CD4-positive, alpha-beta T cell treated with Interleukin-15 for 4 hours (primary cell): ENCODE data around the gene TULP1.
"Not testable (repeated sequence)": the region's sequence is repeated elsewhere in the genome, so short reads cannot be mapped to it uniquely, and the experiment has no call there.

Experiments used
- DNase-seq: peaks from one replicate; pipeline ENCODE4 v3.0.0-alpha.2; 2020; ENCODE audit warnings: low spot score

Gene TULP1

DNA sequence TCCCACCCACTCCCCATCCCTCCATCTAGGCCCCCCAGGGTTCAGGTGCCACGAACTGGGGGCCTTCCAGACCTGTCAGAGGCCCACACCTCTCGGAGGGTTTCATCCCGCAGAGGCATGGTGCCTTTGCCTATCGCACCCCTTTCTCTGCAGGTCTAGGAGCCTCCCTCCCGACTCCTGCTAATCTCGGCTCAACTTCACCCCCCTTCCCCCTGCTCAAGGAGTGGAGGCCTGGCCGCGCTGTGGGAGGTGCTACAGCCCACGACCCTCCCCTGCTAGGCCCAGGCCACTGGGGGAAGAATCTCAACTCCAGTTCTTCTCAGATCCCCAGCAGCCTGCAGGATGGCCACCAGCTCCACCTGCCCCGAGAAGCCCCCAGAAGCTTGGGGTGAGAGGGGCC is at the start of gene TULP1:
TSS of gene TULP1 (minus strand) at position 157 of the 400 bp plus-strand sequence. CDS start at position 119, 38 bp downstream.
- DNase-seq: no peak

DNA sequence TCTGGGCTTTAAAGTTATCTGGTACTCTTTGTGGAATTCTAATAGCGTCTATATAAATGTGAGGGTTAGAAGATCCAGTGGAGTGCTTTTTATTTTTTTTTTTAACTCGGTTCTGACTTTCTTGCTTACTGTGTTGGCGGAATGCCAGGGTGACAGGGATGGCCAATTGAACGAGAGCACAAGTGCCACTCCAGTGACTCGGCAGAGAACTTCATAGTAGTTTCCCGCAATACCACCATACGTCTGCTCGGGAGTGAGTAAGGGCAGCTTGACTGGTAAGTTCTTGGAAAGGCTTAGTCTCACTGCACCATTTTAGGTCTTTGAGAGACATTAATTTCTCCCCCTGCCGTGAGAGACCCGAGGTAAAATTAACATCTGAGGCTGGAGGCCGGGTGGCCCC is 49.4 kb upstream of the TULP1 start:
- no peak for DNase-seq

DNA sequence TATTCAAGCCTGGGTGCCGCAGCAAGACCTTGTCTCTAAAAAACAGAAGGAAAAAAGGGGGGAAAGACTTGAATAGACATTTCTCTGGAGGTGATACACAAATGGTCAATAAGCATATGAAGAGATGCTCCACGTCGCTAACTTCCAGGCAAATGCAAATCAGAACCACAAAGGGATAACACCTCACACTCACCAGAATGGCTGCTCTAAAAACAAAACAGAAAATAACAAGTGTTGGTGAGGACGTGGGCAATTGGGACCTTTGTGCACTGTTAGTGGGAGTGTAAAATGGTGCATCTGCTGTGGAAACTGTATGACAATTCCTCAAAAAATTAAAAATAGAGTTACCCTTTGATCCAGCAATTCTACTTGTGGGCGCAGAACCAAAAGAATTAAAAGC is 48.4 kb upstream of the TULP1 start:
- DNase-seq: no peak

DNA sequence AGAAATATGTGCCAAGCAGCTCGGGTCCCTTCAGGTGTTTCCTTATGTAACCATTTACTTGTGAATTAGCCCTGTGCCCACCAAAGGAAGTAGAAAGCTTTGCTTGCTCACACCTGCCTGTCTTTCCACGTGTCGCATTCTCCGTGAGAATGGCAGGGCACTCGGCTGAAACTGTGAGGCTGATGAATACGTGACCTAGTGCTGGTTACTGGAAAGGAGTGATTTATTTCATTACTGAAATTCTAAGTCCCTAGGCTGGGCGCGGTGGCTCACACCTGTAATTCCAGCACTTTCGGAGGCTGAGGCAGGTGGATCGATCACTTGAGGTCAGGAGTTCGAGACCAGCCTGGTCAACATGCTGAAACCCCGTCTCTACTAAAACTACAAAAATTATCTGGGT is 45.9 kb upstream of the TULP1 start:
- DNase-seq: no peak

DNA sequence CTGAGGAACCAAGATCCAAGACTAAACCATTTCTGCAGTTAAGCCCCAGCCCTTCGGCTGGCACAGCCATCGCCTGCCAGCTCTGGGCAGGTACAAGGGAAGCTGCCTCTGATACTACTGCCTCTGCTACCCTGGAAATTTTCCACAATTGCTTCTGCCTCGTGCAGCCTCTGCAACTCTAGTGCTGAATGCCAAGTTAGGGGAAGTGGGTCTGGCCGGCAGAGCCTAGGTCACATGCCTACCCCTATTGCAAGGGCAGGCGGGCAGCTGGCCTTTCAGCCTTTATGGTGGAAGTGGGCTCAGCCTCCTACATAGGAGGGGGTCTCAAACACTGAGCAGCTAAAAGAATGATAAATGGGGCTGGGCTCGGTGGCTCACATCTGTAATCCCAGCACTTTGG is 44.5 kb upstream of the TULP1 start:
- no peak for DNase-seq

DNA sequence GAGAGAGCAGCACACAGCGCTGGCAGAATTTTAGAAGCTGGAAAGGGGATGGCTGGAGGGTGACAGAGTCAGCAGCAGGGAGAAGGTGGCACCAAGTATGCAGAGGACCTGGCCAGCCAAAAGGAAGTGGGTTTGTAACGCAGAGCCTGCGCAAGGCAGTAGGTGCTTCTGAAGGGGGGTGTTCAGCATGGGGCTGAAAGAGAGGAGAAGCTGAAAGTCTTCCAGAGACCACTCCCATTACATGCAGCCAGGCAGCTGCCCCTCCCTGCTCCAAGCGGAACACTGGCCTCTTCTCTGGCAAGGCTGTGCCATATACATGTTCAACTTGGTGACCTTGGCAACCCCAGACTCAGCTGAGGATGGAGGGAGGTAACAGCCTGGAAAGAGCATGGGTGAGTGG is 42.1 kb upstream of the TULP1 start:
- no peak for DNase-seq

DNA sequence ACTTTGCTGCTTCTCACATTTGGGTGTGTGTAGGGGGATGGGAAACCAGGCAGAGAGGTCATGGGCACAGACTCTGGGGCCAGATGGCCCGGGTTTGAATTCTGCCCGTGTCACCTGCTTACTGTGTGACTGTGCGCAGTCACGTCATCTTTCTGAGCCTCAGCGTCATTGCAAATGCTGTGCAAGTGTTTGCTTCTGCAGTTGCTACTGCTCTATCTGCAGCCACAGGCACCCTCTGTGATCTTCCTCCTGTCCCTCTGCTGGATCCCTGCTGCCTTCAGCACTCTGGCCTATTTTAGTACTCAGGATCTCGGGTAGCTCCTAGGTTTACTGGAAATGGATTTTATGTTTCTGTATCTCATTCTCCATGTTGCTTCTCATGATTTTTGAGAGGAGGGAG is 40.6 kb upstream of the TULP1 start:
- no peak for DNase-seq

DNA sequence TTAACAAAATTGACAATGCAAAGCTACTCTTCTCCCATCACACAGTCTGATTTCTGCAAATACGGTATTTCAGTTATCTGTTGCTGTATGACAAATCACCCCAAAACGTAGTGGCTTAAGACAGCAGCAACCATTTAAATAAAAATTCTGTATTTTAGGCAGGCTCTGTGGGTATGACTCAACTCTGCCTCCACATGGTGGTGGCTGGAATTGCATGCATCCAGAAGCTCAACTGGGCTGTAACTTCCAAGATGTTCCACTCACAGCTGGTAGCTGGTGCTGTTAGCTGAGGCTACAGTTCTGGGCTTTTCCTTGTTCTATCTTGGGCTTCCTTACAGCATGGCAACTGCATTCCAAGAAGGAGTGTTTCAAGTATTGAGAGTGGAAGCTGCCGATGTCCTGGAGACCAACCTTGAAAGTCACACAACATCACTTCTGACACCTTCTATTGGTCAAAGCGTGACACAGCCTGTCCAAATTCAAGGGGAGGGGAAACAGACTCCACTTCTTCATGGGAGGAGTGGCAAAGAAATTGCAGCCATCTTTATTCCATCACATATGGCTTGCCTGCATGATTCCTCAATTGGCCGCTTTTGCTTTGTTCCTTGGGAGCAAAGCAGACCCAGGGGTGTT is 39.7 kb upstream of the TULP1 start:
- peak; percentile 67 for DNase-seq

DNA sequence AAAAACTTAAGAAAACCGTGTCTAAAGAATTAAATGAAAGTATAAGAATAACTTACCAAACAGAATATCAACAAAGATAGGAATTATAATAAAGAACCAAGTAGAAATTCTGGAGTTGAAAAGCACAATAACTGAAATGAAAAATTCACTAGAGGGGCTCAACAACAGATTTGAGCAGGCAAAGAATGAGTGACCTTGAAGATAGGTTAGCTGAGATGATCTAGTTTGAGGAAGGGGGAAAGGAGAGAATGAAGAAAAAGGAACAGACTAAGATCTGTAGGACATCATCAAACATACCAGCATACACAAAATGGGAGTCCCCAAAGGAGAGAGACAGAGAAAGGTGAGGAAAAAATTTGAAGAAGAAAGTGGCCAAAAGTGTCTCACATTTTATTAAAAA is 37.7 kb upstream of the TULP1 start:
- DNase-seq: no peak

DNA sequence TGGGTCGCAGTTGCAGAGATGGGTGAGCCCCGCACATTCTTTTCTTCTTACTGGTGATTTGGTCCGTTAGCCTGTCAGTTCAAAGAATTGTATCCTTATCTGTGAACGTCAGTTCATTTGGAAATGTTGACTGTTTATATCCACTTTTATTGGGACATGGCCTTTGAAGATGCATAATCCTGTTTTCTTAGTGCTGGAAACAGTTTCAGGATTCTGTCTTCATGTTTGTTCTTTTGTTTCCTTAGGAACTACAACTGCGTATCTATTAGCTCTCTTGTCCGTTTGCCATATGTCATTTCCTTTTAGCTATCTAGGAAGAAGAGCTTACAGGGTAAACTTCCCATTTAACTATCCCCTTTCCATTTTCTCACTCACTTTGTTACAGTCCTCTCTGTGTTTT is 35.0 kb upstream of the TULP1 start:
- no peak for DNase-seq

DNA sequence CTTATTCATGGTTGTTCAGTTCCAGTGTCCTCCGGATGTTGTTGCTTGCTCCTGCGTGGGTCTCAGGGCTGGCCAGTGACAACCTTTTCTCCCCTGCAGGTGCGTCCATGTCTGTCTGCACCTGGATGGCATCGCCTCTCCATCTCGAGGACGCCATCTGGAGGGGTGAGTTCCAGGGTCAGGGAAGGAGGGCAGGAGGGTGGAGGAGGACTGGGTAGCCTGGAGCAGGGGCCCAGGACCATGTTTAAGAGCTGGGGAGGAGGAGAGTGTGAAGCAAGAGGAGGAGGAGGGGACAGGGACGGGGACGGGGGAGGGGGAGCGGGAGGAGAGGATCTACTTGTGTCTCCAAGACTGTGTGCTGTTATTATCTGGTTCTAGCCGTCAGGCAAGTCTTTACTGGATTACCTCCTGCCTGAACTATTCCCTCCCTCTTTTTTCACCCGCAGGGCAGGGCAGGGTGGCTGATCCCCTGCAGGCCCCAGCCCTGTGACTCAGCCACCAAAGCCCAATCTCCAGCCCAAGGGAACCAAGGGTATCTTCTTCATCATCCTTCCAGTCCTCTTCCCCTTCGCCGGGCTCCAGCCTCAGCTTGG is 32.2 kb upstream of the TULP1 start:
- DNase-seq: no peak

DNA sequence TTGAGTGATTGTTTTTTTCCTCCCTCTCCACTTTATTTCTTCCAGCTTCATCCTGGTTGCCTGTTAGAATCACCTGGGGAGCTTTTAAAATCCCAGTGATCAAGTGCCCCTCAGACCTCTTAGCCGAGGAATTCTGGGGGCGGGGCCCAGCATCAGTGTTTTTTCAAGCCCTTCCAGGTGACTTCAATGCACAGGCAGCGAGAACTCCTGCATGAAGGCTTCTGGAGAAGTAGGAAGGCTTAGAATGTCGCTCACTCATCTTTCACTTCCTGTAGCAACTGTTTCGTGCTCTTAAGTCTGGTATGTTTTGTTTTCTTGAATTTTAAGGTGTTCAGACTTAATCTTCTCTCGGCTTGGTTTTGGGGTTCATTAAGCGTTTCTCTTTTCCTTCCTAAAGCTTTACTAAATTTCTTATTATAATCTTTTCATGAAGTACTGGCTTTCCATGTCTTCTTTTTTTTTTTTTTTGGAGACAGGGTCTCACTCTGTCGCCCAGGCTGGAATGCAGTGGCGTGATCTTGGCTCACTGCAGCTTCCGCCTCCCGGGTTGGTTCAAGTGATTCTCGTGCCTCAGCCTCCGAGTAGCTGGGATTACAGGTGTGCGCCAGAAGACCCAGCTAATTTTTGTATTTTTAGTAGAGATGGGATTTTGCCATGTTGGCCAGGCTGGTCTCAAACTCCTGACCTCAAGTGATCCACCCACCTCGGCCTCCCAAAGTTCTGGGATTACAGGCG is 30.9 kb upstream of the TULP1 start:
- no peak for DNase-seq

DNA sequence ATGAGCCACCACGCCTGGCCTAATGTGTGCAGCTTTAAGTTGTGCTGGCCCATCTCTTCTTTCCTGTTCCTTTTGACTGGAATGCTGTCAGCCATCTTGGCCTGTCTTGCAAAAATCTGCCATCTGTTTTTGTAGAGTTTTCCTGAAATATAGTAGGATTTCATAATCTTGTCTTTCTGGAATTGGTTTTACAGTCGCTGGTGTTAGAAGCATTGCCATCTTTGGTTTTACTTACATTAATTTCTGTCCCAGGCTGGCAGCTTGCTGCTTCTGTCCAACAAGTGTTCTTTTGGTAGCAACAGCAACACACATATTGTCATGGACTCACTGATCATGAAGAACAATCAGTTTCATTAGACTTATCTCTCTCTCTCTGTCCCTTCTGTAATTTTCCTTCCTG is 29.1 kb upstream of the TULP1 start:
- DNase-seq: no peak

DNA sequence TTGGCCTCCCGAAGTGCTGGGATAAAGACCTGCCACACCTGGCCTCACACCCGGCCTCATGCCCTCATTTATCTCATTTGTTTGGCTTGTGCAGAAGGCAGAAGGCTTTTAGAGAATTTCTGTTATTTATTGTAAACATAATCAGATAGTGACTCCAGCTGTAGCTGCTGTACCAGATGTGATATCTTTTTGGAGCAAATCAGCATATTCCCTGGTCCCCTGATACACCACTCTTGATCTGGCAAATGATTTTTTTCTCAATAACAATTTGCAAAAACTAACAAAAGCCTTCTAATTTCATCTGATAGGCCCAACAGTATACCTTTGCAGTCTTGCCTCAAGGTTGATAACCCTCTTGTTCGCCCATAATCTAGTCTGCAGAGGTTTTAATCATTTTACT is 26.5 kb upstream of the TULP1 start:
- DNase-seq: no peak

DNA sequence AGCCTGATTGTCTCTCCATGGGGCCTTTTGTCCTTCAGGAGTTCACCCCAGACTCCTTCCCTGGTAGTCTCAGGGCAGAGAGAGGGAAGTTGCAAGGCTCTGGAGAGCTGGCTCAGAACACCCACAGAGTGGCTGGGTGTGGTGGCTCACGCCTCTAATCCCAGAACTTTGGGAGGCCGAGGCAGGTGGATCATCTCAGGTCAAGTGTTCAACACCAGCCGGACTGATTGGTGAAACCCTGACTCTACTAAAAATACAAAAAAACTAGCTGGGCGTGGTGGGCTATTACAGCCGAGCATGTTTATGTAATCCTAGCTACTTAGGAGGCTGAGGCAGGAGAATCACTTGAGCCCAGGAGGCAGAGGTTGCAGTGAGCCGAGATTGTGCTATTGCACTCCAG is 23.2 kb upstream of the TULP1 start:
- DNase-seq: not testable (repeated sequence)

DNA sequence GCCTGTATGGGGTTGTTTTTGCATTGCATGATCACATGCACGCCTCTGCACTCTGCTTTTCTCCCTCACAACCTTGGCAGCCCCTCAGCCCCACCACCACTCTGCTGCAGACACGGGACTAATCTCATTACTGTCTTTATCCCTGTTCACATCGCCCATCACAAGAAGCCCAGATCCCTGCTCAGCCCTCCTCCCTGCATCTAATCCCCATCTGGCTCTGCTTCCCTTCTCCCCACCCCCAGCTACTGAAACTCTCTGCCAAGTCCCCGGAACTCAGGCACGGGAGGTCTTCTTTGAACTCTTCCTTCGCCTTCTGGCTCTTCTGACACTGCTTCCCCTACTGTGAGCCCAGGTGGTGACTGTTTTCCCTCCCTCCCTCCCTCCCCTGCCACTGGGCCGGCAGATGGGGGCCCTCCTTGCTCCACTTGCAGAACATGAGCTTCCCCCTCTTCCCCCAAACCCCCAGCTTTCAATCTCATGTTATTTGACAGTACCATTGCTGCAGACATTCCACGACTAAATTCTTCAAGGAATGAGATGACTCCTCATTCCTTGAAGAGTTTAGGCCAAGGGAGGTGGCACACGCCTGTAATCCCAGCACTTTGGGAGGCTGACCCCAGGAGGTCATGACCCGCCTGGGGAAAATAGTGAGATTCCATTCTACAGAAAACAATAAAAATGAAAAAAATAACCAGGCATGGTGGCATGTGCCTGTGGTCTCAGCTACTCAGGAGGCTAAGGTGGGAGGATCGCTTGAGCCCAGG is 21.9 kb upstream of the TULP1 start:
- DNase-seq: no peak

DNA sequence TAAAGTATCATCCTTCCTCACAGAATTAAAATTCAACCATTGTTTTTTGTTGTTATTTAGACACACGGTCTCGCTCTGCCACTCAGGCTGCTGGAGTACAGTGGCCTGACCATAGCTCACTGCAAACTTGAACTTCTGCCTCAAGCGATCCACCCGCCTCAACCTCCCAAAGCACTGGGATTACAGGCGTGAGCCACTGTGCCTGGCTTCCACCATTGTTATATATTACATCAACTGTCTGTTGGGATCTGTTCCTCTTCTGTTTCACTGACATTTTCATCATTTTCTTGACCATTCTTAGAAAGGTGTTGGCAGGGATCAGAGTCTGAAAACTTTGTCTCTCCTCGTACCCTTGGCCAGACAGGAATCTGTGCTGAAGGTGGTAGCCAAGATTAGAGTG is 21.3 kb upstream of the TULP1 start:
- no peak for DNase-seq

DNA sequence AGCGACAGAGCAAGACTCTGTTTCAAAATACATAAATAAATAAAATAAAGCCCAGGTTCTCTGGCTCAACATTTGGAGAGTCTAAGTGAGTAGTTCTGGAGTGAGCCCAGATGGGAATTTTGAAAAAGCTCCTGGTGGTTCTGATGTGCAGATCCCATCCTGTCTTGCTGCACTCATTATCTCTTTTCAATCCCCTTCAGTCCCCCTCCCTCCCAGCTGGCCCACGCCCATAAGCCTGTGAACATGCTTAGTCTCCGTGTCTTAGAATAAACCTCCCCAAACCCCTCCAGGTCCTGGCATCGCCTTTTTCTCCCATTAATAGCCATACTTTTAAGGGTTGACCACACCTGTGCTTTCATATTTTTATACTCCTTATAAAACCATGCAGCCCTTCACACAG is 19.4 kb upstream of the TULP1 start:
- DNase-seq: no peak

DNA sequence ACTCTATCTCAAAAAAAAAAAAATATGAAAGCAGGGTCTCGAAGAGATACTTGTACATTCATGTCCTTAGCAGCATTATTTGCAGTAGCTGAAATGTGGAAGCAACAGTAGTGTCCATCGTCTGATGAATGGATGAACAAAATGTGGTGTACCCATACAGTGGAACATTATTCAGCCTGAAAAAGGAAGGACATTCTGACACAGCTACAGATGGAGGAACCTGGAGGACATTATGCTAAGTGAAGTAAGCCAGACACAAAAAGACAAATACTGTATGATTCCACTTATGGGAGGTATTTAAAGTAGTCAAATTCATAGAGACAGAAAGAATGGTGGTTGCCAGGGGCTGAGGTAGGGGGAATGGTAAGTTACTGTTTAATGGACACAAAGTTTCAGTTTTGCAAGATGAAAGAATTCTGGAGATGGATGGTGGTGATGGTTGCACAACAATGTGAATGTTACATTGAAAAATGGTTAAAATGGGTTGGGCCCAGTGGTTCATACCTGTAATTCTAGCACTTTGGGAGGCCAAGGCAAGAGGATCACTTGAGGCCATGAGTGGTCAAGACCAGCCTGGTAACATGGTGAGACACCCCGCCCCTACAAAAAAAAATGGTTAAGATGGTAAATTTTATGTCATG is 11.8 kb upstream of the TULP1 start:
- no peak for DNase-seq

DNA sequence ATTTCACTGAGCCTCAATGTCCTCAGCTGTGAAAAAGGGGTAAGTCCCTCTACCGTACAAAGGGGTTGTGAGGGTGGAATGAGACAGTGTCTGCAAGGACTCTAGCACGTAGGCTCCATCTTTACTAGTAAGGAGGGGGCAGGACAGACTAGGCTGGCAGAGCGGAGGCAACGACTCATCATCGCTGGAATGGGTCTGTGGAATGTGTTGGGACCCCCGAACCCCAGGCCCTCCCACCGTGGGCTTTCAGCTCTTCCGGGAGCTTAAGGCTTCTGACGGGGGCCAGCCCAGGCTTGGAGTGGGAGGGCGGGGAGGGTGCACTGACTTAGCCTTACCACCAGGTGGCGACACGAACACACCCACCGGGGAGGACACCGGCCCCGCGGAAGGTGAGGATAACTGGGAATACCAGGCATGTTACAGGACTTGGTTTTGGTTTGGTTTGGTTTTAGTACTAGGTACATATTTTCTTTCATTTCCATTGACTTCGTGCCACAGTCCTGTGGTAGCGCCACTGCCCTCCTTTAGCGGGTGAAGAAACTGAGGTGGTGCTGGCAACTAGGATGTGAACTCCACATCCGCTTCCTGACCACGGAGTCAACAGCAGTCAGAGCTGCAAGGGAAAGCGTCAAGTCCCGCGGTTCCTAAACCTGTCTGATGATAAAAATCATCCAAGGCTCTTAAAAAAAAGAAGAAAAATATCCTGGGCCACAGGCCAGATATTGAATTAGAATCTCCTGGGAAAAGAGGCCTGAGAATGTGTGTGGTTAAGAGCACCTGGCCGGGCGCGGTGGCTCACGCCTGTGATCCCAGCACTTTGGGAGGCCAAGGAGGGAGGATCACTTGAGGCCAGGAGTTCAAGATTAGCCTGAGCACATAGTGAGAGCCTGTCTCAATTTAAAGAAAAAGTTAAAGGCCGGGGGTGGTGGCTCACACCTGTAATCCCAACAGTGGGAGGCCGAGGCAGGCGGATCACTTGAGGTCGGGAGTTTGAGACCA is 10.3 kb upstream of the TULP1 start:
- peak; percentile 71 for DNase-seq

DNA sequence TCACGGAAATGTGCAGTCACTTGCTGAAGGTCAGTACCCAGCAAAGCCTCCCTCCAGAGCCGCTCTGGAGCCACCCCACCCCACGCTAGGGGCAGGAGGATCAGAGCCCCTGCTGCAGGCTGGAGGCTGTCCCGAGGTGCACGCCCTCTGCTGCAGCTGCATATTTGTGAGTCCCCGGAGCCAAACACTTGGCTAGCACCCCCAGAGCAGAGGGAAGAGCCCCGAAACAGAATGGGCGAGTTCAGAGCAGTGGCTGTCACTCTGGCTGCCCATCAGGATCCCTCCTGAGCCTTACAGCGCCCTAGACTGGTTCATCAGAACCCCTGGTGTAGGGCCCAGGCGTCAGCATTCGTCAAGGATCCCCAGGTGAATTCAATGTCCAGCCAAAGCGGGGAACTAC is 9.5 kb upstream of the TULP1 start:
- no peak for DNase-seq
